ENCODE results near the gene TRPV5.

DNA sequence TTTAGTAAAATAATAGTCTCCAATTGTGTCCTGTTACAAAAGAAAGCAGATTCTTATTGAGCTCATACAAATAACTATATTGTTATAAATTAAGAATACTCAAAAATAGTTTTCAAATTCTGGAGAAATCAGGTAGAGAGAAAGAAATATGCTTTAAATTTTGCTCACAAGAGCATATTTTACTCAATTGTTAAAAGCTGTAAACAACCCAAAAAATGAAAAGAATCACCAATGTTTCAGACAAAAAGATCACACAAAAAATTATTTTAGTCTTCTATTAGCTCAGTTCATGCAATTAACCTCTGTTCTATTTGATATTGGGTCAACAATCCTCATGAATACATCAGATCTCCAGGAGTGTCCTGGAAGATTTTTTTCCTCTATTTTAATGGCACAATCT lies 29.4 kb downstream of the TRPV5 start:
- TF ChIP-seq CTCF (IDR thresholded peaks at IDR 0.05), result no peak
- TF ChIP-seq POLR2A (IDR thresholded peaks at IDR 0.05), result no peak
